Thoracic aorta (tissue), 2 donors: ENCODE results near the gene PHACTR1. TPM values are rescaled to one million over a fixed set of nuclear protein-coding genes. Genes with fewer than 3 reads are reported as not detected.

Source experiments
- ATAC-seq: fragments of 150-250 bp; one replicate; pipeline ENCODE4 v1.8.0; 2017; ENCODE audit warnings: low read depth; ENCODE audit not compliant: insufficient number of reproducible peaks, low FRiP score
- DNase-seq: peaks from one replicate; pipeline ENCODE4 v3.0.0-alpha.2; 2020; ENCODE audit warnings: low spot score
- H3K27ac ChIP-seq, 2 donors: fragments of 200-600 bp; sonication (generic); 1 replicate in 1 of 2; 2 replicates in 1 of 2; pipeline ENCODE4 v1.5.1; 2016; ENCODE audit warnings: mild to moderate bottlenecking in 2 of 2, moderate library complexity in 2 of 2
- H3K27me3 ChIP-seq: fragments of 200-600 bp; sonication (generic); replicated peaks from 2 replicates; pipeline ENCODE4 v1.6.0; 2016; ENCODE audit warnings: mild to moderate bottlenecking; ENCODE audit not compliant: insufficient read depth
- H3K36me3 ChIP-seq: fragments of 200-600 bp; sonication (generic); one replicate; pipeline ENCODE4 v1.5.1; 2016
- H3K4me1 ChIP-seq, 2 donors: fragments of 200-600 bp; sonication (generic); 1 replicate in 1 of 2; 2 replicates in 1 of 2; pipeline versions ENCODE4 v1.5.1 to v1.6.0; 2016; ENCODE audit warnings: low read depth in 2 of 2, mild to moderate bottlenecking in 1 of 2; ENCODE audit not compliant: control insufficient read depth in 1 of 2
- H3K4me3 ChIP-seq: fragments of 200-600 bp; sonication (generic); 2 replicates; pipeline ENCODE4 v1.5.1; 2016; ENCODE audit warnings: mild to moderate bottlenecking
- H3K9me3 ChIP-seq: fragments of 200-600 bp; sonication (generic); 2 replicates; pipeline ENCODE4 v1.5.1; 2016
- CTCF ChIP-seq: fragments of 200-600 bp; sonication (generic); IDR thresholded peaks from one replicate; pipeline ENCODE4 v1.5.1; 2019; ENCODE audit warnings: antibody characterized with exemption
- total RNA-seq, 2 donors: library from RNA; depleted of rRNA; stranded (reverse); fragments of >200 nt; gene quantifications; one replicate each; pipeline versions ENCODE4 v1.1.0 to v1.2.3, GENCODE V29; 2016

PHACTR1 gene
- total RNA-seq, 2 donors from 2014 or later = 42.9 to 69.1 TPM

- Histone ChIP-seq H3K36me3 (no peaks in the 10 kb centered on the region), H3K27me3 (no peaks in the 10 kb centered on the region), H3K4me3 (no peak overlapping the region), H3K27ac (no peak overlapping the region), H3K9me3 (no peaks in the 10 kb centered on the region), H3K4me1 (no peaks in the 10 kb centered on the region)
- no peak for ATAC-seq
- TF ChIP-seq CTCF = no peak
- DNase-seq = no peak
Observed at GRCh38 chr6:12748411-12748810, 31.8 kb downstream of the PHACTR1 start.

- no peak for ATAC-seq
- Histone ChIP-seq H3K4me3 (no peak overlapping the region), H3K9me3 (no peaks in the 10 kb centered on the region), H3K27ac (no peak overlapping the region), H3K4me1 (no peaks in the 10 kb centered on the region), H3K27me3 (no peaks in the 10 kb centered on the region), H3K36me3 (no peaks in the 10 kb centered on the region)
- DNase-seq = no peak
- TF ChIP-seq CTCF = no peak
Observed at GRCh38 chr6:12748815-12749521, 32.4 kb downstream of the PHACTR1 start.

- ATAC-seq = no peak
- H3K27me3 ChIP-seq = no peaks in the 10 kb centered on the region
- DNase-seq = no peak
Observed at GRCh38 chr6:12749531-12750379, 33.2 kb downstream of the PHACTR1 start.

GRCh38 chr6:12750416-12750815 is 33.8 kb downstream of the PHACTR1 start:
- H3K36me3 ChIP-seq = no peaks in the 10 kb centered on the region
- no peak overlapping the region for H3K27ac ChIP-seq
- H3K4me3 ChIP-seq = no peak overlapping the region
- no peaks in the 10 kb centered on the region for H3K9me3 ChIP-seq
- no peaks in the 10 kb centered on the region for H3K27me3 ChIP-seq
- TF ChIP-seq CTCF = no peak
- DNase-seq = no peak
- H3K4me1 ChIP-seq = no peaks in the 10 kb centered on the region
- ATAC-seq = no peak

More at GRCh38 chr6:12749531-12750379, 33.2 kb downstream of the PHACTR1 start:
- H3K36me3 ChIP-seq = no peaks in the 10 kb centered on the region
- no peak overlapping the region for H3K27ac ChIP-seq
- TF ChIP-seq CTCF = no peak
- H3K4me1 ChIP-seq = no peaks in the 10 kb centered on the region
- no peak overlapping the region for H3K4me3 ChIP-seq
- H3K9me3 ChIP-seq = no peaks in the 10 kb centered on the region

GRCh38 chr6:12751694-12752325 is 35.2 kb downstream of the PHACTR1 start:
- Histone ChIP-seq H3K36me3 (no peaks in the 10 kb centered on the region), H3K4me3 (no peak overlapping the region), H3K4me1 (no peaks in the 10 kb centered on the region), H3K27me3 (no peaks in the 10 kb centered on the region), H3K9me3 (no peaks in the 10 kb centered on the region), H3K27ac (no peak overlapping the region)
- ATAC-seq = no peak
- TF ChIP-seq CTCF = no peak
- DNase-seq = no peak
